HepG2 (cell line): ENCODE measurements around the gene OSBPL10. TPM values are rescaled to one million over a fixed set of nuclear protein-coding genes. Genes with fewer than 3 reads are reported as not detected.

ENCODE experiments used
- ATAC-seq: fragments of 200-7000 bp; cut with Tn5 transposase; 3 replicates; pipeline ENCODE4 v1.9.1; 2020; ENCODE audit warnings: mild to moderate bottlenecking, moderate library complexity
- BruUV-seq: library from RNA; stranded (reverse); fragments of 400-500 nt; replicated peaks from 2 replicates; lab custom pipeline; 2021; lab: Mats Ljungman, UMichigan
- CTCF ChIA-PET: fragments of 300-600 bp; formaldehyde crosslinking; extraction: SDS; loops from one replicate; lab custom pipeline; 2021; ENCODE audit warnings: low total read pairs, inconsistent platforms, low intra/inter-chr PET ratio; lab: Yijun Ruan, JAX
- POLR2A ChIA-PET: fragments of 350-600 bp; sonication (Branson Sonifier 250); formaldehyde crosslinking; loops from one replicate; lab custom pipeline; 2020; ENCODE audit warnings: antibody characterized with exemption, inconsistent platforms; lab: Yijun Ruan, JAX
- DNase-seq: peaks from one replicate; pipeline ENCODE4 v3.0.0-alpha.2; 2015; ENCODE audit warnings: low spot score
- FAIRE-seq: peaks from 3 replicates; lab custom pipeline; 2011; peaks lifted over from hg19 to GRCh38; lab: Jason Lieb, UNC
- H2AFZ ChIP-seq: one replicate; pipeline ENCODE4 v1.6.1; 2011; ENCODE audit warnings: low read length, inconsistent platforms
- H3K27ac ChIP-seq: fragments of 300-600 bp; 3 replicates; pipeline ENCODE4 v1.8.0; 2011; ENCODE audit warnings: mixed run types, mild to moderate bottlenecking, mixed read lengths, low read length, inconsistent platforms; ENCODE audit not compliant: insufficient read depth; ENCODE audit errors: extremely low read length
- H3K27me3 ChIP-seq, 2 experiments: fragments of 200-600 bp in 1 of 2; 2 replicates in 1 of 2; 3 replicates in 1 of 2; pipeline versions ENCODE4 v1.6.0 to v1.8.0; 2011; ENCODE audit warnings: low read length in 2 of 2, mild to moderate bottlenecking in 2 of 2, moderate library complexity in 2 of 2, inconsistent platforms in 1 of 2; ENCODE audit not compliant: insufficient read depth in 2 of 2, control insufficient read depth in 1 of 2
- H3K36me3 ChIP-seq, 2 experiments: fragments of 200-600 bp in 1 of 2; replicated peaks in 1 of 2; 2 replicates in 1 of 2; 3 replicates in 1 of 2; pipeline versions ENCODE4 v1.5.1 to v1.8.0; 2011; ENCODE audit warnings: low read length in 2 of 2, inconsistent platforms in 1 of 2; ENCODE audit not compliant: insufficient read depth in 2 of 2, control insufficient read depth in 1 of 2
- H3K4me1 ChIP-seq: 2 replicates; pipeline ENCODE4 v1.5.1; 2012; ENCODE audit warnings: low read length, inconsistent platforms; ENCODE audit not compliant: insufficient read depth
- H3K4me2 ChIP-seq: 2 replicates; pipeline ENCODE4 v1.6.0; 2011; ENCODE audit warnings: low read depth, low read length, inconsistent platforms
- H3K4me3 ChIP-seq, 3 experiments: fragments of 200-600 bp in 1 of 3; sonication (generic), shearing (Covaris generic) in 1 of 3; replicated peaks in 1 of 3; 2 replicates each; pipeline ENCODE4 v1.5.1; 2011 to 2016; ENCODE audit warnings: low read length in 3 of 3, inconsistent platforms in 2 of 3, low read depth in 2 of 3, mild to moderate bottlenecking in 2 of 3, control low read depth in 1 of 3, mixed read lengths in 1 of 3; ENCODE audit not compliant: insufficient read depth in 1 of 3
- H3K79me2 ChIP-seq: one replicate; pipeline ENCODE4 v1.6.1; 2011; ENCODE audit warnings: low read length, inconsistent platforms; ENCODE audit not compliant: insufficient read depth
- H3K9ac ChIP-seq: 2 replicates; pipeline ENCODE4 v1.6.0; 2011; ENCODE audit warnings: mild to moderate bottlenecking, low read depth, low read length, inconsistent platforms; ENCODE audit not compliant: insufficient read depth
- H3K9me3 ChIP-seq: 2 replicates; pipeline ENCODE4 v1.5.1; 2012; ENCODE audit warnings: mild to moderate bottlenecking, low read length
- H4K20me1 ChIP-seq: 2 replicates; pipeline ENCODE4 v1.6.0; 2011; ENCODE audit warnings: inconsistent platforms, mild to moderate bottlenecking, low read length, moderate library complexity; ENCODE audit not compliant: insufficient read depth
- ARNT ChIP-seq: fragments of 450-650 bp; IDR thresholded peaks from 2 replicates; pipeline ENCODE4 v1.6.1; 2017
- CHD4 ChIP-seq: fragments of 200-600 bp; sonication (generic); IDR thresholded peaks from 2 replicates; pipeline ENCODE4 v1.7.0; 2017; ENCODE audit warnings: mild to moderate bottlenecking, low read length, borderline replicate concordance
- FOSL2 ChIP-seq: sonication (generic); formaldehyde crosslinking; IDR thresholded peaks from 2 replicates; pipeline ENCODE4 v1.4.0; 2020; ENCODE audit warnings: missing genetic modification reagents
- MXI1 ChIP-seq: IDR thresholded peaks from 3 replicates; pipeline ENCODE4 v1.6.1; 2012; ENCODE audit warnings: low read depth, low read length, inconsistent platforms, borderline replicate concordance
- RARA ChIP-seq: IDR thresholded peaks from 2 replicates; pipeline ENCODE4 v1.6.1; 2016; ENCODE audit warnings: missing genetic modification reagents, missing compliant biosample characterization
- RCOR2 ChIP-seq: IDR thresholded peaks from 2 replicates; pipeline ENCODE4 v1.6.1; 2016; ENCODE audit warnings: missing biosample characterization, missing genetic modification reagents
- TFE3 ChIP-seq: IDR thresholded peaks from 2 replicates; pipeline ENCODE4 v1.6.1; 2016
- TSC22D2 ChIP-seq: sonication (generic); formaldehyde crosslinking; IDR thresholded peaks from 2 replicates; pipeline ENCODE4 v1.5.1; 2020; ENCODE audit warnings: missing genetic modification reagents, mild to moderate bottlenecking, borderline replicate concordance
- ZNF136 ChIP-seq: sonication (generic); formaldehyde crosslinking; IDR thresholded peaks from 2 replicates; pipeline ENCODE4 v1.8.1; 2022; ENCODE audit warnings: low read depth, mild to moderate bottlenecking, moderate library complexity, missing genetic modification reagents
- ZNF512B ChIP-seq: sonication (generic); formaldehyde crosslinking; IDR thresholded peaks from 2 replicates; pipeline ENCODE4 v1.5.1; 2020; ENCODE audit warnings: missing genetic modification reagents, mild to moderate bottlenecking, borderline replicate concordance
- ZNF772 ChIP-seq: sonication (generic); formaldehyde crosslinking; IDR thresholded peaks from 2 replicates; pipeline ENCODE4 v1.5.0; 2020; ENCODE audit warnings: mild to moderate bottlenecking, missing genetic modification reagents
- ZNF790 ChIP-seq: sonication (generic); formaldehyde crosslinking; IDR thresholded peaks from 2 replicates; pipeline ENCODE4 v1.8.0; 2022; ENCODE audit warnings: missing genetic modification reagents, mild to moderate bottlenecking, borderline replicate concordance
- WGBS: methylation state at CpG from one replicate; pipeline ENCODE4 v1.1.6; 2017; ENCODE audit warnings: low lambda C conversion rate; 5-methylcytosine and 5-hydroxymethylcytosine counted together
- in situ Hi-C: cut with HindIII; loops from 2 replicates; pipeline ENCODE4 v1.10.0; 2017; ENCODE audit warnings: low pct_unique_long_range_greater_than_20kb; ENCODE audit not compliant: extremely low pct_ligation_motif_present
- intact Hi-C: fragments of 100-400 bp; cut with micrococcal nuclease; formaldehyde crosslinking; loops from one replicate; pipeline ENCODE4 v1.10.0; 2022; ENCODE audit not compliant: unreplicated experiment
- polyA plus RNA-seq, 8 experiments: library from polyadenylated mRNA; depleted of rRNA in 3 of 8; stranded (reverse) in 7 of 8; unstranded in 1 of 8; fragments of >200 nt; fragmentation: Illumina TruSeq in 4 of 8; extraction: Trizol in 4 of 8; gene quantifications; 2 replicates each; pipeline versions ENCODE4 v1.2.1 to v1.2.3, GENCODE V29; 2011 to 2016; ENCODE audit warnings: low read depth in 4 of 8, missing spikeins in 1 of 8, mixed read lengths in 1 of 8; ENCODE audit not compliant: insufficient read depth in 1 of 8
- total RNA-seq, 5 experiments: library from RNA; depleted of rRNA; stranded (reverse); fragments of >200 nt; fragmentation: Illumina TruSeq; extraction: Trizol; gene quantifications; 2 replicates each; pipeline ENCODE4 v1.2.3, GENCODE V29; 2016; ENCODE audit warnings: low read depth in 1 of 5

OSBPL10 gene
- total and polyA plus RNA-seq, 2 of the 13 experiments (the other 11 are each of a cell fraction or from before 2014, with no cell fraction given) = 10.3 to 28.6 TPM

GRCh38 chr3:31732548-31732947, 248.5 kb downstream of the OSBPL10 start (continued):
- no peak for TF ChIP-seq RCOR2 (CRISPR knock-in tag)
- TF ChIP-seq ZNF136 (CRISPR knock-in tag) = no peak
- TF ChIP-seq, all 625 proteins: peak for 0

- intact Hi-C loops (no loop called here), in situ Hi-C loops (no loop called here)
- Histone ChIP-seq H3K9ac (no peak overlapping the region), H3K4me3 (no peak overlapping the region), H3K4me2 (no peak overlapping the region), H3K9me3 (no peaks in the 10 kb centered on the region), H3K4me1 (no peaks in the 10 kb centered on the region), H3K36me3 (peaks cover 1 to 15% of the 10 kb centered on the region in 2 experiments; a peak in 4 of 5 replicates), H3K79me2 (no peaks in the 10 kb centered on the region), H3K27ac (no peak overlapping the region), H3K27me3 (no peaks in the 10 kb centered on the region)
- no peak for FAIRE-seq
- WGBS = 81% methylated on average over 6 of the region's 8 CpGs
- no peak for ATAC-seq
- no TSS peak for BruUV-seq
- TF ChIP-seq RARA (CRISPR knock-in tag) = peak; percentile 38; the same call in 1 of the 2 replicates
- TF ChIP-seq ZNF772 (CRISPR knock-in tag) = no peak
- no peak for TF ChIP-seq ZNF790 (CRISPR knock-in tag)
- no peak for TF ChIP-seq ZNF512B (CRISPR knock-in tag)
- TF ChIP-seq ARNT = no peak
- TF ChIP-seq FOSL2 (CRISPR knock-in tag) = peak; percentile 55; the same call in 1 of the 2 replicates
- no peak for TF ChIP-seq MXI1
- TF ChIP-seq CHD4 = no peak
- no peak for TF ChIP-seq TFE3 (CRISPR knock-in tag)
- TF ChIP-seq TSC22D2 = no peak
- TF ChIP-seq, all 625 proteins: peak for 2
- peak; percentile 23 for DNase-seq
- no peaks in the 10 kb centered on the region for H4K20me1 ChIP-seq
- H2AFZ ChIP-seq = no peak overlapping the region
- CTCF ChIA-PET = no interaction called here
- POLR2A ChIA-PET = no interaction called here
Observed at GRCh38 chr3:31729573-31729972, 251.5 kb downstream of the OSBPL10 start.
